Fibroblast of lung (primary cell): ENCODE data around the gene ARHGAP18.

Source experiments
- EZH2 ChIP-seq: IDR thresholded peaks from 2 replicates; pipeline ENCODE4 v1.5.1; 2012; ENCODE audit warnings: low read length, control low read depth, mild to moderate bottlenecking; ENCODE audit errors: missing control alignments
- TF ChIP-seq, protein P1 (sequence below), 2 donors: IDR thresholded peaks in 1 of 2; conservative IDR thresholded peaks in 1 of 2; 1 replicate in 1 of 2; 2 replicates in 1 of 2; pipeline ENCODE4 v1.5.1; 2011 to 2012; ENCODE audit warnings: low read length in 2 of 2, control low read depth in 1 of 2, inconsistent platforms in 1 of 2, low read depth in 1 of 2, mild to moderate bottlenecking in 1 of 2

DNA sequence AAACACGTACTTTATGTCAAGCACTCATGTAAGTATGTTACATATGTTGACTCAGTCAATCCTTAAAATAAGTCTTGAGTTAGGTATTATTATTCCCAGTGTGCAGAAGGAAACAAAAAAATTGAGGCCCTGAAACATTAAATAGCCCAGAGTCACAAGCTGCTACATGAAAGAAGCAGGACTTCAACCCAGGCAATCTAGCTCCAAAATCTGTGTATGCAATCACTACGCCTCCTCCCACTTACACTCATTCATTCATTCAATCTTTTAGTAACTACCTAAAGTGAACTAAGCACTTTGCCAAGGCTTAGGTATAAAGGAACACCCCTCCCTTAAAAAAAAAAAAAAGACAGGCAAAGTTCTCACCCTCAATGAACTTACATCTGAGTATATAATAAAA, 9.3 kb downstream of the ARHGAP18 start:
- TF ChIP-seq, protein P1, sequence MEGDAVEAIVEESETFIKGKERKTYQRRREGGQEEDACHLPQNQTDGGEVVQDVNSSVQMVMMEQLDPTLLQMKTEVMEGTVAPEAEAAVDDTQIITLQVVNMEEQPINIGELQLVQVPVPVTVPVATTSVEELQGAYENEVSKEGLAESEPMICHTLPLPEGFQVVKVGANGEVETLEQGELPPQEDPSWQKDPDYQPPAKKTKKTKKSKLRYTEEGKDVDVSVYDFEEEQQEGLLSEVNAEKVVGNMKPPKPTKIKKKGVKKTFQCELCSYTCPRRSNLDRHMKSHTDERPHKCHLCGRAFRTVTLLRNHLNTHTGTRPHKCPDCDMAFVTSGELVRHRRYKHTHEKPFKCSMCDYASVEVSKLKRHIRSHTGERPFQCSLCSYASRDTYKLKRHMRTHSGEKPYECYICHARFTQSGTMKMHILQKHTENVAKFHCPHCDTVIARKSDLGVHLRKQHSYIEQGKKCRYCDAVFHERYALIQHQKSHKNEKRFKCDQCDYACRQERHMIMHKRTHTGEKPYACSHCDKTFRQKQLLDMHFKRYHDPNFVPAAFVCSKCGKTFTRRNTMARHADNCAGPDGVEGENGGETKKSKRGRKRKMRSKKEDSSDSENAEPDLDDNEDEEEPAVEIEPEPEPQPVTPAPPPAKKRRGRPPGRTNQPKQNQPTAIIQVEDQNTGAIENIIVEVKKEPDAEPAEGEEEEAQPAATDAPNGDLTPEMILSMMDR (conservative IDR thresholded peaks at IDR 0.05 in 1 of 2, IDR thresholded peaks at IDR 0.05 in 1 of 2; ENCODE audit: low read depth in 1 of 2, low read length in 2 of 2), result no peak
- no peak for TF ChIP-seq EZH2
